ENCODE data around the gene PIGX.

DNA sequence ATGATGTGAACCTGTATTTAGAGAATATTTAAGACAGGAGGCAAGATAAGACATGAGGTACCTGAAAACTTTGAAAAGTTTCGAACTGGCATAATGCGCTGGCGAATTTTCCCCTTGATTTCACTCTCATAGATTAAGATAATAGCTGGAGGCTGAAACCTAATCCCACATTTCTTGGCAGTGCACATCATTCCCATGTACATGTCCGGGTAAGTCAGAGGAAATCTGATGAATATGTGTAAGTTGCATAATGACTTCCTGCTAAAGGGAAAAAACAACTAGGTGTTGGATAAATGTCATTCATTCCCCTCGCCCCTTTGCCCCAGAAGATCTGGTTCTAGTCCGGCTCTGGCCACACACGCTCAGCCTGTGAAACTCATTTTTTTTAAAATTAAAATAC, 3.7 kb upstream of the PIGX start:
- TF ChIP-seq, protein P1, sequence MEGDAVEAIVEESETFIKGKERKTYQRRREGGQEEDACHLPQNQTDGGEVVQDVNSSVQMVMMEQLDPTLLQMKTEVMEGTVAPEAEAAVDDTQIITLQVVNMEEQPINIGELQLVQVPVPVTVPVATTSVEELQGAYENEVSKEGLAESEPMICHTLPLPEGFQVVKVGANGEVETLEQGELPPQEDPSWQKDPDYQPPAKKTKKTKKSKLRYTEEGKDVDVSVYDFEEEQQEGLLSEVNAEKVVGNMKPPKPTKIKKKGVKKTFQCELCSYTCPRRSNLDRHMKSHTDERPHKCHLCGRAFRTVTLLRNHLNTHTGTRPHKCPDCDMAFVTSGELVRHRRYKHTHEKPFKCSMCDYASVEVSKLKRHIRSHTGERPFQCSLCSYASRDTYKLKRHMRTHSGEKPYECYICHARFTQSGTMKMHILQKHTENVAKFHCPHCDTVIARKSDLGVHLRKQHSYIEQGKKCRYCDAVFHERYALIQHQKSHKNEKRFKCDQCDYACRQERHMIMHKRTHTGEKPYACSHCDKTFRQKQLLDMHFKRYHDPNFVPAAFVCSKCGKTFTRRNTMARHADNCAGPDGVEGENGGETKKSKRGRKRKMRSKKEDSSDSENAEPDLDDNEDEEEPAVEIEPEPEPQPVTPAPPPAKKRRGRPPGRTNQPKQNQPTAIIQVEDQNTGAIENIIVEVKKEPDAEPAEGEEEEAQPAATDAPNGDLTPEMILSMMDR (IDR thresholded peaks at IDR 0.05; ENCODE audit: low read depth, low read length, missing input control): no peak
- TF ChIP-seq FOXA1 (IDR thresholded peaks at IDR 0.05): no peak
- TF ChIP-seq EGR1 (IDR thresholded peaks at IDR 0.05; ENCODE audit: low read depth in 2 of 2): no peak
- no peak for TF ChIP-seq RAD21 (IDR thresholded peaks at IDR 0.05)
- TF ChIP-seq TAF1 (conservative IDR thresholded peaks at IDR 0.05): no peak
- no peak for TF ChIP-seq JUND (IDR thresholded peaks at IDR 0.05)
- TF ChIP-seq, protein P2, sequence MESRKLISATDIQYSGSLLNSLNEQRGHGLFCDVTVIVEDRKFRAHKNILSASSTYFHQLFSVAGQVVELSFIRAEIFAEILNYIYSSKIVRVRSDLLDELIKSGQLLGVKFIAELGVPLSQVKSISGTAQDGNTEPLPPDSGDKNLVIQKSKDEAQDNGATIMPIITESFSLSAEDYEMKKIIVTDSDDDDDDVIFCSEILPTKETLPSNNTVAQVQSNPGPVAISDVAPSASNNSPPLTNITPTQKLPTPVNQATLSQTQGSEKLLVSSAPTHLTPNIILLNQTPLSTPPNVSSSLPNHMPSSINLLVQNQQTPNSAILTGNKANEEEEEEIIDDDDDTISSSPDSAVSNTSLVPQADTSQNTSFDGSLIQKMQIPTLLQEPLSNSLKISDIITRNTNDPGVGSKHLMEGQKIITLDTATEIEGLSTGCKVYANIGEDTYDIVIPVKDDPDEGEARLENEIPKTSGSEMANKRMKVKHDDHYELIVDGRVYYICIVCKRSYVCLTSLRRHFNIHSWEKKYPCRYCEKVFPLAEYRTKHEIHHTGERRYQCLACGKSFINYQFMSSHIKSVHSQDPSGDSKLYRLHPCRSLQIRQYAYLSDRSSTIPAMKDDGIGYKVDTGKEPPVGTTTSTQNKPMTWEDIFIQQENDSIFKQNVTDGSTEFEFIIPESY (IDR thresholded peaks at IDR 0.05): no peak

Data from liver (tissue), 3 donors.